Ureter (tissue), 1 donor: Measurements from ENCODE around the gene MPHOSPH6. TPM values are rescaled to one million over a fixed set of nuclear protein-coding genes. Genes with fewer than 3 reads are reported as not detected.
"Not testable (repeated sequence)": the region's sequence is repeated elsewhere in the genome, so short reads cannot be mapped to it uniquely, and the experiment has no call there.

Experiments used
- DNase-seq: peaks from one replicate; pipeline ENCODE4 v3.0.0-alpha.2; 2020; ENCODE audit warnings: low spot score
- total RNA-seq: library from RNA; stranded (reverse); gene quantifications from one replicate; pipeline ENCODE4 v1.2.4, GENCODE V29; 2023
- donor health status: DM: yes; HTN: yes; CAD: no.

The MPHOSPH6 gene
- total RNA-seq, 1 donor from 2014 or later, result 42.2 TPM

DNA sequence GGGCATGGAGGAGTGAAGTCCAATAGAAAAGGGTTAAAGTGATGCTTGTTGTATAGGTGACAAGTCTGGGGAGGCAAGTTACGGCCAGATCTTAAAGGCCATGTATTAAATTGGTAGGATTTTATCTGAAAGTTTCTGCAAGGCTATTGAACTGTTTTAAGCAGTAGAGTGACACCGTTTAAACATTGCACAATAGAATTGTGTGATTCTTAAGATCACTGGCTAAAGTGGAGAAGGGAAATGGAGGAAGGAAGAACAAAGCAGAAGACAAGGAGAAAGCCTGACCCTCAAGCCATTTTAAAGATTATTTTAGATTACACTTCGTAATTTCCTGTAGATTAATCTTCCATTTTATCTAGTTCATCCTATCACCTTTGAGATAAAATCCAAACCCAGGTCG lies 5.6 kb upstream of the MPHOSPH6 start:
- DNase-seq, result no peak

DNA sequence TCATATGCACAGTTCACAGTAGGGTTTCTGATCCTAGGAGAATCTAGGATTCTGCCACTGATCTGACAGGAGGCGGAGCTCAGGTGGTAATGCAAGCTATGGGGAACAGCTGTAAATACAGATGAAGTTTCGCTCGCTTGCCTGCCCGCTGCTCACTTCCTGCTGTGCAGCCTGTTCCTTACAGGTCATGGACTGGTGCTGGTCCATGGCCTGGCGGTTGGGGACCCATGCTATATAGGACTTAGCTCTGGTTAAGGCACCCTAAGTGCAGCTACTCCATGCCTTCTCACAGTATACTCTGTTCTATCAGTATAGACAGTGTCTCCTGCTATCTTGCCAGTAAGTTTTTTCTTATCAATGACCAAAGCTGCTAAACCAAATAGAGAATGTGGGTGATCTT lies 2.4 kb downstream of the MPHOSPH6 start:
- DNase-seq, result no peak

DNA sequence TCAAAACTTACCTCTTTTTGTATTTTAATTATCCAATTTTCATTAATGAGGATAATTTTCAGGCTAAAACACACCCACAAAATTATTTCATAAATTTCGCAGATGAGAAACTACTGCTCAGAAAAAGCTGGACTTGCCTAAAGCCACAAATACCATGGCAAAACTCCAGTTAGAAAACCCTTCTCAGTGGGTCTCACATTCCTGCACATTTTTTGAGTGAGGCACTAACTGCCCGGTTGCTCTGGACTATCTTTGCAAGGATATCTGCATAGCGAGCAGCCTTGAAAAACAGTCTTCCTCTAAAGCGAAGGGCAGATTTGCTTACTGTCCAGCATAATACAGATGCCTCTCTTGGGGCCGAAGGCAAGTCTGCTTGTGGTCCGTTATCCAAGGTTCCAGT lies 9.8 kb downstream of the MPHOSPH6 start:
- DNase-seq, result no peak

DNA sequence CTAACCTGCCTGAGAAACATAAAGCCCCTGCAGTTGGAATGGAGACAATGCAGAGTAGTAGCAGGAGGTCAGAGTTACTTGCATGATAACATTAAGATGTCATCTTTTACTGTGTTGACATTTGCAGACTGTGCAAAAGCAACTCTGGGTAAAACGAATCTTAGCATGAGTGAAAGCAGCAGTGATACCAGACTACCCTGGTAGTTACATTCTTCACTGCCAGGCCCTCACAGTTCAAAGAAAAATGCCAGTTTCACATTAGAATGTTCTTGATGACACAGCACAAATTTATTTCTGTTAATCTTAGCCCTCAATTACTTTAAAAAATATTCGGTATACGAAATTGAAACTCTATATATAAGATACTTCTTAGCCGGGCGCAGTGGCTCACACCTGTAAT lies 12.2 kb downstream of the MPHOSPH6 start:
- no peak for DNase-seq

DNA sequence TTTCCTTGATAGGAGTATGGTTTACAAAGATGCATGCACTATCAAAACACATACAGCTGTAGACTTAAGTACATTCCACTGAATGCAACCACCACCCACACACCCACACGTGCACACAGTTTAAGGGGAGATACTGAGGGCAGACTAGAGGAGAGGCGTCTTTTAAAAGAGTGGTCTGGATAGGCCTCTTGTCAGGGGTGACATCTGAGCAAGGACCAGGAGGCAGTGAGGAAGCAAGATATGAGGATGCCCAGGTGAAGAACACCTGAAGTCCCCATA lies 12.6 kb downstream of the MPHOSPH6 start:
- DNase-seq, result no peak

DNA sequence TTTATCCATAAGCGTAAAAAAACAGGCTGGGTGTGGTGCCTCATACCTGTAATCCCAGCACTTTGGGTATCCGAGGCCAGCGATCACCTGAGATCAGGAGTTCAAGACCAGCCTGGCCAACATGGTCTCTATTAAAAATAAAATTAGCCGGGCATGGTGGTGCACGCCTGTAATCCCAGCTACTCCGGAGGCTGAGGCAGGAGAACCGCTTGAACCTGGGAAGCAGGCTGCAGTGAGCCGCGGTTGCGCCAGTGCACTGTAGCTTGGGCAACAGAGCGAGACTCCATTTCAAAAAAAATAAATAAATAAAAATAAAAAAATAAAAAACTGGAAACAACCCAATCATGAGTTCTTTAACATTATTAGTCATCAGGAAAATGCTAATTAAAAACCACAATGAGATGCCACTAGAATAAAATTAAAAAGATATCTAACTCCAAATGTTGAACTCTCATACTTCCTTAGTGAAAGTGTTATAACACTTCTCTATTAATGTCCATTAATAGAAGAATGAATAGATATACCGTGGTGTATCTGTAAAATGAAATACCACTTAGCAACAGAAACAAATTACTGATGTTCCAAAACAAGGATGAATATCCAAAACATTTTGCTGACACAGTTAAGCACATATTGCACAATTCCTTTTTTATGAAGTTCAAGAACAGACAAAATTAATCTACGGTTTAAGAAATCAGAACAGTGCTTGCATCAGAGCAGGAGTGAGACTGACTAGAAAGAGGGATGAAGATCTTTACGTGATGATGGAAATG lies 13.1 kb downstream of the MPHOSPH6 start:
- DNase-seq, result no peak

DNA sequence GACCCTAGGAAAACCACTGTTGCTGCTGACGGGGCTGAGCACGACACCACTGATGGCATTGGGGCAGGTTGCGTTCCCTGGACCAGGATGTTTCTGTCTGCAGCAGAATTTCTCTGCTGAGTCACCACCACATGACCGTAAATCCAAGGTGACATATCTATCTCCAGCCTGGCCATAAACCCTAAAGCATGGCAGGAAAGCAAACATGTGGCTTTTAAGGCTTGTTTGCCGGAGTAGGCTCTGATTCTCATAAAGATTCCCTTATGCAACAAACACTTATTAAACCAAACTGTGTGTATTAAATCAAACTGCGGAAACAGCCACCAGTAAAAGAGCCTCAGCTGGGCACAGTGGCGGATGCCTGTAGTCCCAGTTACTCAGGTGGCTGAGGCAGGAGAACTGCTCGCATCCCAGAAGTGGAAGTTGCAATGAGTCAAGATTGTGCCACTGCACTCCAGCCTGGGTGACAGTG lies 17.3 kb downstream of the MPHOSPH6 start:
- DNase-seq, result peak; percentile 51

DNA sequence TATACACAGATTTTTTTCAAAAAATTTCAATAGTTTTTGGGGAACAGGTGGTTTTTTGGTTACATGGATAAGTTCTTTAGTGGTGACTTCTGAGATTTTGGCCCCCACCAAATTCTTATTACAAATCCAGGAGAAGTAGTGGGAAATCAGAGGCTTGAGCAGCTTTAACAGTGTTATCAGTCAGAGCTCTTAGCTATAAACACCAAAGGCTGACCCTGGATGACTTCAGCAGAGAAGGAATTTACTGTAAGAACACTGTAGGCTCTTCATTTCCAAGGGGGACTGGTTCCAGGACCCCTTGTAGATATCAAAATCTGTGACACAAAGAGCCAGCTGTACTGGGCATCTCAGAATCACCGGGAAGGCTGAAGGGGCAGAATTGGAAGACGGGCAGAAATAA lies 17.8 kb downstream of the MPHOSPH6 start:
- no peak for DNase-seq

DNA sequence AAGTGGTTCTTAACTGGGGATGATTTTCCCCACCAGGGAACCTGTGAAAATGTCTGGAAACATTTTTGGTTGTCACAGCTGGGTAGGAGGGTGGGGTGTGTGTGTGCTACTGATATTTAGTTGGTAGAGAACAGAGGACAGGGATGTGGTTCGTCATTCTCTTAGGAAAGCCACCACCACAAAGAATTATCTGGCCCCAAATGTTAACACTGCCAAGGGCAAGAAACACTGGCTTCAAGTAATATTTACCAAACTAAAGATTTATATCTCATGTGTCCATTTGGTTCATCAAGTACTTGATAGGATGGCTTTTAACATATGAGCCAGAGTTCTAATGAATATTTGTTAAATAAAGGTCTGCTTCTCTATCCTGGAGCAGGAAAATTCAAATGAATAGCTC lies 19.5 kb downstream of the MPHOSPH6 start:
- no peak for DNase-seq

DNA sequence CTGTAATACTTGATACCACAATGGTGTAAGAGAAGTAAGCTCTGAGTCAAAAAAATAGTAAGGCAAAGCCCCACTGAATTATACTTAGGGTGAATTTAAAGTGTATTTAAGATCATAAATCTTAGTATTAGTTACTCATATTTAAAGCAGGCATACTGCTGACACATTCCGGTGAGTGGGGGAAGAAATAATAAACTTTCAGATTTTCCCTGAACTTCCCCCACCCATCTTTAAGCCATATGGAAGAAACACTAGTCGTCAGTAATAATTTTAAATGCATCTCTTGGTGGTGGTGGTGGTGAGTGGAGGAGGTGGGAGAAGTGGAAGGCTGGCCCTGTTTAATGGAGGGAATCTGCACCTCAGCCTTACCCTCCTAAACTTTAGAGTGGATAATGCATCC lies 20.5 kb downstream of the MPHOSPH6 start:
- no peak for DNase-seq

DNA sequence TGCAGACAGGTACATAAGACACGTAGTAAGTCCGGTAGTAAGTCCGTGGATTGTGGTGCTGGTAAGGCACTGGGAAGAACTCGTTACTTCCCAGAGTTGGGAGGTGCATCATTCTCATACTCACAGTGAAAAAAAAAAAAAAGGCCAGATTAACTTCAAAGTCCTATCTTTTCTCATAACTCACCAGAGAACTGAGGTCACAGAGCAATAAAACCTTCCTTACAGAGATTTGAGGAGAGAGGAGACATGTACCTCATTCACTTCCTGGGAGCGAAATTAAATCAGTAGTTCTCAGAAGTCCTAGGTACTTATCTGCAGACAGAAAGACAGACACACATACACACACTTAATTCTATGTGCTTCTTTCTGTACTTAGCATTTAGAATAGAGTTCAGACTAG lies 22.5 kb downstream of the MPHOSPH6 start:
- DNase-seq, result no peak

DNA sequence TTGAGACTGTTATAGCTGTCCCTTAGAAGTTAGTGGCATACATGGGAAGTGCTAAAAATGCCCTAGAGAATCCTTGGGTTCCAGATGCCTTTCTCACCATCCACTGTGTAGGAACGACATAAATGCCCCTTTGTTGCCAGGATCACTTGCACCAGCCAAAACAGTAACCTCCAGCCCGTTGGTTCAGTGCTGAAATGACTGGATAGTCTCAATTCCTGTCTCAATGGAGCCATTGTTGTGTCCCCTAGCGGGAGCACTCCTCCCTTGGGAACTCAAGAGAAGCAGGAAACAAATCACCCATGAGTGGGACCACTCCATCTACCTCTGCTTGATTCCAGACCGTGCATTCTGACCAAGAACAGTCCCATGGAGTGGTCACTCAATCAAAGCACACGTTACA lies 23.1 kb downstream of the MPHOSPH6 start:
- no peak for DNase-seq

DNA sequence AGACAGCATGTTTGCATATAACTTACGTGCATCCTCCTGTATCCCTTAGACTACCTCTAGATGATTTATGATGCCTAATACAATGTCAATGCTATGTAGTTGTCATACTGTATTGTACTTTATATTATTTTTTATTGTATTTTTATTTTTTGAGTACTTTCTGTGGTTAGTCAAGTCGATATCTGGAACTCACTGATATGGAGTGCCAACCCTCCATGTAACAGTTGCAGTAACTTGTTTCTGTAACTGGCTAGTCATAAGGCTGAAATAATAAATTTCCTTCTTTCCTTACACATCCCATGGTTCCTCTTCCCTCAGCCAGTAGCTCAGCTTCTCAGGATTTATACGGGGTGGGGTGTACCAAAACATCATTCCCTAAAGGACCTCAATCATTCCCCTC lies 23.5 kb downstream of the MPHOSPH6 start:
- no peak for DNase-seq

DNA sequence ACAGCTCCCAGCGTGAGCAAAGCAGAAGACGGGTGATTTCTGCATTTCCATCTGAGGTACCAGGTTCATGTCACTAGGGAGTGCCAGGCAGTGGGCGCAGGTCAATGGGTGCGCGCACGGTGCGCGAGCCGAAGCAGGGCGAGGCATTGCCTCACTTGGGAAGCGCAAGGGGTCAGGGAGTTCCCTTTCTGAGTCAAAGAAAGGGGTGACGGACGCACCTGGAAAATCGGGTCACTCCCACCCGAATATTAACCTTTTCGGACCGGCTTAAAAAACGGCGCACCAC lies 30.8 kb downstream of the MPHOSPH6 start:
- DNase-seq, result not testable (repeated sequence)

DNA sequence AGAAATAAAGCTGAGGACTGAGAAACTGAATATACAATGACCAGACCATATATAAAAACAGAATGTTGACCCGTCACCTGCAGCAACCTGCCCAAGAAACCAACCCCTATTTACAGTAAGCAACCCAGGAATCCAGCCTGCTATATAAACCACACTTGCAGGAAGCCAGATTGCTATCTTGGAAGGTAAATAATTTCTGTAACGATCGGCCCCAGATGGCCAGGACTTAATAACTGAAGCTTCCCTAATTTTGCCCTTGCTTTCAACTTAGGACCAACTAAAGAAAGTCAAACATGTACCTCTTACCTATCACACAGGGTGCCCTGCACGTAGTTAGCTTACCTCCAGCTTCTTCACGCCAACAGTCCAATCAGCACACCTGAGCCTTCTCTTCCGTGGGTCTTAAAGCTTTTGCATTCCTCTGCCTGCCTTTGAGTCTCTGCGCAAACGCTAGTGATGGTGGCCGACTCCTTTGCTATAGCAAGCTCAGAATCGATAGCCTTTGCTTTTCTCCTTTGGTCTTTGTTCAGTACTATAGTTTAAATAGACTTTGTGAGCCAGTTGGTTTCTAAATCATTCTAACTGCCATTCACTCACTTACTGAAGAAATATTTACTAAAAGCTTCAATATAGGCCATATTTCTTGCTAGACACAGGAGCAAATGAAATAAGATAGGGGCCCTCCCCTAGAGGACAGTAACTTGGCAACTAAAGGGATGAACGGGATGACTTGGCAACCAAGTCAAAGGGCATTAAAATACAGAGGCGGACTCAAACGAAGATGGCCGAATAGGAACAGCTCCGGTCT lies 31.3 kb downstream of the MPHOSPH6 start:
- DNase-seq, result no peak

DNA sequence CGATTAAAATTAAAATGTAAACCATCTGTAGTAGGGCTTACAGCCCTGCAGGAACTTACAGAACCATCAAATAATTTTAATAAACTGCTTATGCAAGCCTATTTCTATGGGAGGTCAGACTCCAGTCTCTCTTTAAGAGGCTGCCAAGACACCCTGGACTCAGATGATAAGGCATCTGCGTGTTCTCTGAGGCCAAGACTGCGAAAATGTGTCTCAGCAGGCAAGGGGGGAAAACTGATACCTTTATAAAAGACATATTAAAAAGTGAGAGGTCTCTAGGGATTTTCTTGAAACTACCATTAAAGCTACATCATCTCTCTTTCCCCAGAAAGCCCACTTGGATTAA lies 32.2 kb downstream of the MPHOSPH6 start:
- DNase-seq, result no peak

DNA sequence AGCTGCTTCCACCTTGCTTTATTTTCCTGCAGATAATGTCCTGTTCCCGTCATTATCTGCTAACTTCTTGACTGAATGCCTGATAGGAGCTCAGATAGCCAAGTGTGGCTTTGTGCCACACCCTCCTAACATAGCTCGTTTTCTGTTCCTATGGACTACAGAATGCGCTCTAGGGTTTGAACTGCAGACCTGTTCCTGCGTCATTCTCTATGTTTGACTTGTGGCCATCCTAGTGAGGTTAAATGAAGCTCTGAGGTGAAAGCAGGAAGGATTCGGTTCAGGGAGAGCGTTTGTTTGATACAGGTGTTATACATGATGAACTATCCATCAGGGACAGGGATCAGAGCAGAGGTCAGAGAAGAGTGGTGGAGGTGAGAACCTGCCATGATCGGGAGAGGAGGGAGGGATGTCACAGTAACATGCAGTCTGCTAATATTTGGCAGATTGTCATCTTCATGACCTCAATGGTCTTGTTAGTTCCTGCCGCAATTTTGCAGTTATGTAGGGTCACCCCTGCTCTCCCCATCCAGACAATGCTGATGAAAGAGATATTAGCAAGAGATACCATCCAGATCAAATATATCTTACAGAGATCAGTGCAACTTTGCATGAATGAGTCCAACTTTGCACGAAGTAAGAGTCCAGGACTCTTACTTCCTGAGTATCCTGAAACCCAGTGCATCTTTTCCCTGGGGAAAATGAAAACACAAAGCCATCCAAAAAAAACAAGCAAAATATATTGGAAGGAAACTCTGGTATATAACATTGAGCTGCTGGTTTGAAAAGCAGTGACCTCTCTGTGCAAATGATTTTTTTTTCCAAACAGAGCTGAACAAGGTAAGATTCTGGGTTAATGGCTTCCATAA lies 32.8 kb downstream of the MPHOSPH6 start:
- no peak for DNase-seq

DNA sequence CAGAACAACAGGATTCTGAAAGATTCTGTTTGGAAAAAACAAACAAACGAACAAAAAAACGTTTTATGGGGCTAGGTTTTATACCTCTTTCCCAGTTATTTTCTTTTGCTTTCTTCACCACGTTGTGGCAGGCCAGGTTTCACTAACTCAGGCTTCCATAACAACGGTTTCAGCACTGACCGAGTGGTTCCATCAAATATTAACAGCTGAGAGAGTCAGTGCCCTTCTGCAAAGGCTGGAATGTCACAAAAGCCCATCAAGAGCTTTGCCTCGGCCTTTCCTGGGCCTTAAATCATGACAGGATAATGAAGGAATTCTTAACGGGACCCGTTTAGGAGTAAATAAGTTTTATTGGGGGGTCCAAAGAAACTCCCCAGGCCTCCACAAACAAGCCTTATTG lies 34.2 kb downstream of the MPHOSPH6 start:
- DNase-seq, result no peak

DNA sequence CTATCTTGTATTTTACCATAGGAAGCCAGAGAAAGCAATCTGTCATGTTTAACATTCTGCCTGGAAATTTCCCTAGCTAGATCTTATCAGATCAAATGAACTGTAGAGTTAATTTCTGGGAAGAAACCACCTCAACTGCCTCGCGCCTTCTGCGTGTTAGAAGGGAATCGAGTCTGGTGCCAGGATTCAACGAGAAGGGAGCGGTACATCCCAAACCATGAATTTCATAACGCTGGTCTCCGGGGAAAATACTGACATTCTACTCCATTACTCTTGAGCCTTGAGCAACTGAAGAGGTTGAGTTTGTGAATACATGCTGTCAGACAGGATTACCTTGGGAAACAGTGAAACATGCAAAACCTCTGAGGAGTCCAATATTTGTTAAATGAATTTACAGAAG lies 35.2 kb downstream of the MPHOSPH6 start:
- no peak for DNase-seq

DNA sequence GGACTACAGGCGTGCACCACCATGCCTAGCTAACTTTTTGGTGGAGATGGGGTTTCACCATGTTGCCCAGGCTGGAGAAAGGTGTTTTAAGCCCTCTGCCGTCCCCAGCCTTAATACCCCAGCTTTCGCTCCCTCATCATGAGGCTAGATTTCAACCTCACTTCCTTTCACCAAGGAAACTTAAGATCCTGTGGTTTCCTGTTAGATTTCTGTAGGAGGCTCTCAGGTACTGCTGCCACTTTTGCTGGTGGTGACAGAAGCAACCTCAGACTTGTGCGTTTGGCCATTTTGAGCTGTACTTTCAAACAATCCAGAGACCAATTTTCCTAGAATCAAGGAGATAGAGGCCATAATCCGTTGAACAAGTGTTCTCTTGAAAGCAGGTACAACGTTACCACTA lies 36.2 kb downstream of the MPHOSPH6 start:
- DNase-seq, result no peak

DNA sequence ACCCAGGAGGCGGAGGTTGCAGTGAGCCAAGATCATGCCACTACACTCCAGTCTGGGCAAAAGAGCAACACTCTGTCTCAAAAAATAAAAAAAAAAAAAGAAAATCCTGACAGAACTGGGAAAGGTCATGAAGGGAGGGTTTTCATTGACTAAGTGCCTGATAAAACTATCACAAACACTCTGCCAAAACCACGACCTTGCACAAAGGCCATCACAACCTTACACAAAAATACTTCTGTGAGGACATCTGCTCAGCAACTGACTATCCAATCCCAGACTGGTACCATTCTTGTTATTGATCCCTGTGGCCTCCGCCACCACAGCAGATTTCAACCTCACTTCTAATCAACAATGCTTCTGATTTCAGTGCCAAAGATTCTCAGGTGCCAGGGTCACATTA lies 40.1 kb downstream of the MPHOSPH6 start:
- DNase-seq, result no peak

DNA sequence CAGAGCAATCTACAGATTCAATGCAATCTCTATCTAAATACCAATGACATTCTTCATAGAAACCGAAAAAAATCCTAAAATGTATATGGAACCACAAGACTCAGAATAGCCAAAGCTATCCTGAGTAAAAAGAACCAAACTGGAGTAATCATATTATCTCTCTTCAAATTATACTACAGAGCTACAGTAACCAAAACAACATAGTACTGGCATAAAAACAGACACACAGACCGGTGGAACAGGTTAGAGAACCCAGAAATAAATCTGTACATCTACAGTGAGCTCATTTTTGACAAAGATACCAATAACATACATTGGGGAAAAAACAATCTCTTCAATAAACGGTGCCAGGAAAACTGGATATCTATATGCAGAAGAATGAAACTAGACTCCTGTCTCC lies 45.4 kb downstream of the MPHOSPH6 start:
- no peak for DNase-seq

DNA sequence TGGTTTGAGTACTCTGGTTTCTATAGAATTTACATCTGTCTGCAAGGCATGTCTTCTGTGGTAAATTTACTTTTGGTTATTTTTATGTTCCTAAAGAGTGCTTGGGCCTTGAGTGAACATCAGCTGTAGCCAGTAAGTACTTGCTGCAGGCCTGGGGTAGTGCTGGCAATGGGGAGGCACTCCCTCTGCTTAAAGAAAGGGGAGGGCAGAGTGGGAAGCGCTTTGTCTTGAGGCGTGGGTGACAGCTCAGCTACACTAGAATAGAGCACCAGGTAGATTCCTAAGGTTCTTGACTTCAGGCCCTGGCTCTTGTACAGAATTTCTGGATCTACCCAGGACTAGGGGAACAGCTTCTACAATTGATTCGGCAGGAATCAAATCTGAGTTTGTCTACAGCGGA lies 50.6 kb downstream of the MPHOSPH6 start:
- no peak for DNase-seq
